K562 (cell line): Measurements from ENCODE around the gene TNRC6B. TPM values are rescaled to one million over a fixed set of nuclear protein-coding genes. Genes with fewer than 3 reads are reported as not detected.
A peak's percentile ranks its signal among the peaks of the same experiment; 100 is the strongest.

Experiments used
- ATAC-seq: fragments of 200-7000 bp; cut with Tn5 transposase; 3 replicates; pipeline ENCODE4 v1.9.1; 2020; ENCODE audit warnings: moderate library complexity
- BruUV-seq: library from RNA; stranded (reverse); fragments of 400-500 nt; replicated peaks from 2 replicates; lab custom pipeline; 2021; lab: Mats Ljungman, UMichigan
- CTCF ChIA-PET: fragments of 300-600 bp; formaldehyde crosslinking; extraction: SDS; loops from one replicate; lab custom pipeline; 2021; ENCODE audit warnings: low intra/inter-chr PET ratio; lab: Yijun Ruan, JAX
- POLR2A ChIA-PET: fragments of 300-600, 350-650 bp; sonication (Branson Sonifier 250); formaldehyde crosslinking; extraction: SDS; loops from one replicate; lab custom pipeline; 2021; ENCODE audit warnings: antibody characterized with exemption, inconsistent platforms; lab: Yijun Ruan, JAX
- DNase-seq, 4 experiments: peaks; one replicate each; pipeline versions ENCODE4 v3.0.0 to v3.0.0-alpha.2; 2011 to 2018; ENCODE audit warnings: low spot score in 3 of 4, mixed read lengths in 3 of 4; ENCODE audit errors: extremely low read depth in 1 of 4
- FAIRE-seq: peaks from 2 replicates; lab custom pipeline; 2011; peaks lifted over from hg19 to GRCh38; lab: Jason Lieb, UNC
- H2AFZ ChIP-seq: 2 replicates; pipeline ENCODE4 v1.6.0; 2011; ENCODE audit warnings: low read depth, low read length, control low read depth, inconsistent platforms
- H3K27ac ChIP-seq: fragments of 200-600 bp; 3 replicates; pipeline ENCODE4 v1.8.0; 2011; ENCODE audit warnings: low read depth, mild to moderate bottlenecking, control low read depth, inconsistent platforms, low read length, moderate library complexity, mixed read lengths; ENCODE audit errors: extremely low read depth
- H3K27me3 ChIP-seq, 2 experiments: fragments of 300-600 bp in 1 of 2; 2 replicates in 1 of 2; 3 replicates in 1 of 2; pipeline versions ENCODE4 v1.6.0 to v1.8.0; 2011; ENCODE audit warnings: inconsistent platforms in 2 of 2, low read length in 2 of 2, mild to moderate bottlenecking in 1 of 2, mixed read lengths in 1 of 2, moderate library complexity in 1 of 2; ENCODE audit not compliant: control insufficient read depth in 2 of 2, insufficient read depth in 2 of 2
- H3K36me3 ChIP-seq: fragments of 300-600 bp; 3 replicates; pipeline ENCODE4 v1.8.0; 2011; ENCODE audit warnings: mild to moderate bottlenecking, low read length, inconsistent platforms; ENCODE audit not compliant: control insufficient read depth, insufficient read depth
- H3K4me1 ChIP-seq, 2 experiments: fragments of 200-600 bp in 1 of 2; replicated peaks in 1 of 2; 2 replicates in 1 of 2; 3 replicates in 1 of 2; pipeline versions ENCODE4 v1.5.1 to v1.8.0; 2011; ENCODE audit warnings: inconsistent platforms in 2 of 2, low read length in 2 of 2, mild to moderate bottlenecking in 1 of 2, mixed read lengths in 1 of 2, moderate library complexity in 1 of 2; ENCODE audit not compliant: control insufficient read depth in 2 of 2, insufficient read depth in 2 of 2
- H3K4me2 ChIP-seq: 2 replicates; pipeline ENCODE4 v1.6.1; 2011; ENCODE audit warnings: low read length, control low read depth, inconsistent platforms, mixed read lengths; ENCODE audit not compliant: insufficient read depth
- H3K4me3 ChIP-seq: fragments of 200-600 bp; sonication (generic), shearing (Covaris generic); 2 replicates; pipeline ENCODE4 v1.5.1; 2016; ENCODE audit warnings: control low read depth, inconsistent platforms
- H3K79me2 ChIP-seq: fragments of 200-600 bp; 3 replicates; pipeline ENCODE4 v1.8.0; 2011; ENCODE audit warnings: low read length, inconsistent platforms; ENCODE audit not compliant: control insufficient read depth, insufficient read depth
- H3K9ac ChIP-seq, 2 experiments: 2 replicates each; pipeline versions ENCODE4 v1.6.0 to v1.6.1; 2011; ENCODE audit warnings: low read depth in 2 of 2, low read length in 2 of 2, control low read depth in 1 of 2, inconsistent platforms in 1 of 2, mild to moderate bottlenecking in 1 of 2, mixed read lengths in 1 of 2; ENCODE audit not compliant: insufficient read depth in 1 of 2
- H3K9me1 ChIP-seq: one replicate; pipeline ENCODE4 v1.6.0; 2011; ENCODE audit warnings: inconsistent platforms, mild to moderate bottlenecking, low read length, moderate library complexity; ENCODE audit not compliant: control insufficient read depth, insufficient read depth
- H3K9me3 ChIP-seq: replicated peaks from 2 replicates; pipeline ENCODE4 v1.5.1; 2011; ENCODE audit warnings: low read depth, low read length, inconsistent platforms; ENCODE audit not compliant: control insufficient read depth, insufficient read depth
- H4K20me1 ChIP-seq: replicated peaks from 2 replicates; pipeline ENCODE4 v1.6.1; 2011; ENCODE audit warnings: low read length, inconsistent platforms, mixed read lengths; ENCODE audit not compliant: control insufficient read depth, insufficient read depth
- ASH1L ChIP-seq: fragments of 450-650 bp; IDR thresholded peaks from 2 replicates; pipeline ENCODE4 v1.6.1; 2018; ENCODE audit warnings: borderline replicate concordance, mild to moderate bottlenecking, low read depth; ENCODE audit not compliant: partially characterized antibody
- CBX5 ChIP-seq: IDR thresholded peaks from 2 replicates; pipeline ENCODE4 v1.6.1; 2014; ENCODE audit warnings: low read depth, borderline replicate concordance
- CXXC5 ChIP-seq: fragments of 250-450 bp; sonication (Bioruptor Pico); IDR thresholded peaks from 2 replicates; pipeline ENCODE4 v1.8.0; 2022; ENCODE audit warnings: inconsistent platforms, mild to moderate bottlenecking, moderate library complexity
- FOXP1 ChIP-seq: sonication (generic); formaldehyde crosslinking; IDR thresholded peaks from 2 replicates; pipeline ENCODE4 v1.8.0; 2022; ENCODE audit warnings: mild to moderate bottlenecking, missing genetic modification reagents
- HDAC3 ChIP-seq: fragments of 450-650 bp; IDR thresholded peaks from 2 replicates; pipeline ENCODE4 v1.6.1; 2018; ENCODE audit warnings: borderline replicate concordance, mild to moderate bottlenecking, moderate library complexity; ENCODE audit not compliant: partially characterized antibody
- LEF1 ChIP-seq: fragments of 450-650 bp; IDR thresholded peaks from 2 replicates; pipeline ENCODE4 v1.6.1; 2016; ENCODE audit warnings: mild to moderate bottlenecking
- MAZ ChIP-seq, 2 experiments: fragments of 450-650 bp in 1 of 2; sonication (generic) in 1 of 2; formaldehyde crosslinking; IDR thresholded peaks in 1 of 2; conservative IDR thresholded peaks in 1 of 2; 2 replicates each; pipeline versions ENCODE4 v1.4.0 to v1.5.0; 2020; ENCODE audit warnings: mild to moderate bottlenecking in 1 of 2, missing genetic modification reagents in 1 of 2
- MBD2 ChIP-seq: sonication (generic); IDR thresholded peaks from 2 replicates; pipeline ENCODE4 v1.6.1; 2016; ENCODE audit warnings: low read depth, borderline replicate concordance
- NCOA1 ChIP-seq: fragments of 450-650 bp; IDR thresholded peaks from 2 replicates; pipeline ENCODE4 v1.6.1; 2016; ENCODE audit warnings: low read depth
- NONO ChIP-seq, 2 experiments: fragments of 200-400 bp in 1 of 2; fragments of 450-650 bp in 1 of 2; formaldehyde crosslinking in 1 of 2; IDR thresholded peaks; 2 replicates each; pipeline ENCODE4 v1.6.1; 2017; ENCODE audit warnings: low read depth in 2 of 2, mild to moderate bottlenecking in 2 of 2, moderate library complexity in 2 of 2, low read length in 1 of 2
- POLR3A ChIP-seq: IDR thresholded peaks from 2 replicates; pipeline ENCODE4 v1.6.1; 2011; ENCODE audit warnings: borderline replicate concordance, mild to moderate bottlenecking, moderate library complexity; ENCODE audit not compliant: insufficient read length, insufficient read depth; ENCODE audit errors: extremely low read depth
- WGBS: fragments of 100-300 bp; shearing (Covaris generic); methylation state at CpG from one replicate; pipeline ENCODE4 v1.1.6; 2016; ENCODE audit warnings: low coverage, mixed read lengths; ENCODE audit not compliant: insufficient coverage; ENCODE audit errors: missing lambda C conversion rate; 5-methylcytosine and 5-hydroxymethylcytosine counted together
- in situ Hi-C: fragments of 300-500 bp; cut with MboI; formaldehyde crosslinking; loops from 4 replicates; pipeline ENCODE4 v1.15.0; 2018; ENCODE audit warnings: inconsistent platforms, mixed read lengths
- intact Hi-C: fragments of 100-400 bp; cut with micrococcal nuclease; formaldehyde crosslinking; loops from 2 replicates; pipeline ENCODE4 v1.14.2; 2022
- polyA plus RNA-seq, 8 experiments: library from polyadenylated mRNA; depleted of rRNA in 4 of 8; stranded (reverse) in 5 of 8; unstranded in 3 of 8; fragments of >200 nt; fragmentation: Nextera tagmentation in 2 of 8; fragmentation: Illumina TruSeq in 1 of 8; extraction: Ambion mirVana in 2 of 8; extraction: Trizol in 1 of 8; gene quantifications; 2 replicates each; pipeline versions ENCODE4 v1.2.1 to v1.2.3, GENCODE V29; 2011 to 2014; ENCODE audit warnings: inconsistent platforms in 1 of 8, missing spikeins in 1 of 8
- total RNA-seq, 7 experiments: library from RNA; depleted of rRNA in 6 of 7; stranded (reverse); fragments of >200 nt in 6 of 7; fragmentation: Illumina TruSeq in 2 of 7; extraction: Trizol in 2 of 7; gene quantifications; 2 replicates each; pipeline versions ENCODE4 v1.2.1 to v1.2.3, GENCODE V29; 2011 to 2021; ENCODE audit warnings: low replicate concordance in 1 of 7
- TF ChIP-seq, protein P1 (sequence below), 2 experiments: fragments of 150-350 bp in 1 of 2; IDR thresholded peaks; 2 replicates each; pipeline ENCODE4 v1.6.1; 2012 to 2016; ENCODE audit warnings: low read depth in 2 of 2, low read length in 2 of 2, mild to moderate bottlenecking in 1 of 2, moderate library complexity in 1 of 2
- TF ChIP-seq, protein P2 (sequence below): sonication (generic); formaldehyde crosslinking; IDR thresholded peaks from 2 replicates; pipeline ENCODE4 v1.8.0; 2022; ENCODE audit warnings: missing genetic modification reagents, mild to moderate bottlenecking, moderate library complexity, borderline replicate concordance
- TF ChIP-seq, protein P3 (sequence below), 2 experiments: fragments of 450-650 bp in 1 of 2; sonication (generic) in 1 of 2; formaldehyde crosslinking; conservative IDR thresholded peaks; 2 replicates each; pipeline versions ENCODE4 v1.4.0 to v1.8.1; 2020 to 2022; ENCODE audit warnings: mild to moderate bottlenecking in 1 of 2, missing genetic modification reagents in 1 of 2

Gene TNRC6B
- total and polyA plus RNA-seq, 9 of the 15 experiments (the other 6 are each of a cell fraction or from before 2014, with no cell fraction given) = 0.96 to 18.8 (median 10.8) TPM

DNA sequence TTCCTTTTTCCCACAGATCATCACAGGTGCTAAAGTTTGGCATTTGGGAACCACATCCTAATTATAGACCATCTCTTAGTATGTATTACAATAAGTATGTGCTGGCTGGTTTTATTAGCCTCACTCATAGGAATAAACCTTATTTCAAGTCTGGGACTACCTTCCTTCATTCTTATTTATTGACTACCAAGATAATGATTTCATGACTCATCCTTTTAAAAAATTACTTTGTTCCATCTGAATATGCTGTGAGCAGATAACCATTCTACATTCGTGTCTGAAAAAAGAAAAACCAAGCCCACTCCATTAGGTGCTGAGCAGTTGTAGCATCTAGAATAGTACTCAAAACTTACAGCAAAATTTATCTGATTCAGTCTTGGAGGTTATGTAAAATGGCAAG, 12.3 kb downstream of the TNRC6B start (continued):
- no peak for TF ChIP-seq MAZ (CRISPR knock-in tag; conservative IDR thresholded peaks at IDR 0.05 in 1 of 2, IDR thresholded peaks at IDR 0.05 in 1 of 2)
- TF ChIP-seq, all 486 proteins: peak for 13

DNA sequence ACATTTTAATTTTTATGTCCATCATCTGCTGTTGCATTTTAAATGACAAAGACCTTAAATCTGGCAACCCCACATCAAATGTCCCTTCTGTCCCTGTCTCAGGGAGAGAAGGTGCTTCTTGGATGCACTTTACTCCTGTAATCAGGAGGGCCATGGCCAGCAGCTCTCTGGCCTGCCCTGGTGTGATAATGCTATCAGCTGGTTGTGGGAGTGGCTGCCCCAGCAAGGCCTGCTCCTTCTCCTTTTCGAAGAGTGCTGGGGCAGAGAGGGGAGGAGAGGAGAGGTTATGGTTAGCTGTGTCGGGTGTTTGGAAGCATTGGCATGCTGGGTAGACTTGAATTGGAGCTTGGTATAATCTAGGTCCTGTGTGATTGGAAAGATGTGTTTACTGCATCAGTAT, 12.8 kb downstream of the TNRC6B start:
- ATAC-seq (peak; percentile 92), FAIRE-seq (peak; percentile 99), DNase-seq (peak; percentile 70 to 91 (median 79))
- Histone ChIP-seq H3K4me3 (peak overlapping the region; percentile 2; the same call in 1 of the 2 replicates), H3K9me3 (no peaks in the 10 kb centered on the region), H3K9ac (peak overlapping the region in 1 of 2 experiments; percentile 59; a peak in 1 of 4 replicates), H3K27ac (peak overlapping the region; percentile 82), H3K36me3 (peaks cover 6% of the 10 kb centered on the region; the same call in 2 of the 3 replicates), H3K4me1 (peaks cover 25 to 61% of the 10 kb centered on the region in 2 experiments), H4K20me1 (no peaks in the 10 kb centered on the region), H2AFZ (0 out of 2 replicates have a peak overlapping the region, but pooled peaks have one; percentile 44), H3K4me2 (peak overlapping the region; percentile 66), H3K9me1 (peaks cover 7% of the 10 kb centered on the region), H3K79me2 (peaks cover 96% of the 10 kb centered on the region), H3K27me3 (no peaks in the 10 kb centered on the region)
- intact Hi-C loops (loop anchor here (5.0 kb wide), 1 partner anchor 148 kb away; no protein-coding TSS in a partner anchor), in situ Hi-C loops (no loop called here)
- BruUV-seq = no TSS peak
- CTCF ChIA-PET = no interaction called here
- 0% methylated on average over 2 of the region's 2 CpGs for WGBS
- POLR2A ChIA-PET = interaction anchor here (0.6 to 4.8 kb wide), 5 partner anchors 10 to 217 kb away, joined by 3 to 58 read pairs (median 3); partner anchors contain the start of gene TNRC6B
- TF ChIP-seq FOXP1 (CRISPR knock-in tag) = no peak
- peak; percentile 78 for TF ChIP-seq LEF1
- no peak for TF ChIP-seq CBX5
- peak; percentile 79 for TF ChIP-seq HDAC3
- TF ChIP-seq, protein P1, sequence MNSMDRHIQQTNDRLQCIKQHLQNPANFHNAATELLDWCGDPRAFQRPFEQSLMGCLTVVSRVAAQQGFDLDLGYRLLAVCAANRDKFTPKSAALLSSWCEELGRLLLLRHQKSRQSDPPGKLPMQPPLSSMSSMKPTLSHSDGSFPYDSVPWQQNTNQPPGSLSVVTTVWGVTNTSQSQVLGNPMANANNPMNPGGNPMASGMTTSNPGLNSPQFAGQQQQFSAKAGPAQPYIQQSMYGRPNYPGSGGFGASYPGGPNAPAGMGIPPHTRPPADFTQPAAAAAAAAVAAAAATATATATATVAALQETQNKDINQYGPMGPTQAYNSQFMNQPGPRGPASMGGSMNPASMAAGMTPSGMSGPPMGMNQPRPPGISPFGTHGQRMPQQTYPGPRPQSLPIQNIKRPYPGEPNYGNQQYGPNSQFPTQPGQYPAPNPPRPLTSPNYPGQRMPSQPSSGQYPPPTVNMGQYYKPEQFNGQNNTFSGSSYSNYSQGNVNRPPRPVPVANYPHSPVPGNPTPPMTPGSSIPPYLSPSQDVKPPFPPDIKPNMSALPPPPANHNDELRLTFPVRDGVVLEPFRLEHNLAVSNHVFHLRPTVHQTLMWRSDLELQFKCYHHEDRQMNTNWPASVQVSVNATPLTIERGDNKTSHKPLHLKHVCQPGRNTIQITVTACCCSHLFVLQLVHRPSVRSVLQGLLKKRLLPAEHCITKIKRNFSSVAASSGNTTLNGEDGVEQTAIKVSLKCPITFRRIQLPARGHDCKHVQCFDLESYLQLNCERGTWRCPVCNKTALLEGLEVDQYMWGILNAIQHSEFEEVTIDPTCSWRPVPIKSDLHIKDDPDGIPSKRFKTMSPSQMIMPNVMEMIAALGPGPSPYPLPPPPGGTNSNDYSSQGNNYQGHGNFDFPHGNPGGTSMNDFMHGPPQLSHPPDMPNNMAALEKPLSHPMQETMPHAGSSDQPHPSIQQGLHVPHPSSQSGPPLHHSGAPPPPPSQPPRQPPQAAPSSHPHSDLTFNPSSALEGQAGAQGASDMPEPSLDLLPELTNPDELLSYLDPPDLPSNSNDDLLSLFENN (IDR thresholded peaks at IDR 0.05; ENCODE audit: low read depth in 2 of 2, low read length in 2 of 2) = peak in 1 of 2 experiments; percentile 93; a peak in 2 of 4 replicates
- TF ChIP-seq NONO (IDR thresholded peaks at IDR 0.05; ENCODE audit: low read depth in 2 of 2, low read length in 1 of 2) = 0 out of 4 replicates have a peak, but pooled peaks of 1 of the 2 experiments have one; percentile 34
- TF ChIP-seq, protein P2, sequence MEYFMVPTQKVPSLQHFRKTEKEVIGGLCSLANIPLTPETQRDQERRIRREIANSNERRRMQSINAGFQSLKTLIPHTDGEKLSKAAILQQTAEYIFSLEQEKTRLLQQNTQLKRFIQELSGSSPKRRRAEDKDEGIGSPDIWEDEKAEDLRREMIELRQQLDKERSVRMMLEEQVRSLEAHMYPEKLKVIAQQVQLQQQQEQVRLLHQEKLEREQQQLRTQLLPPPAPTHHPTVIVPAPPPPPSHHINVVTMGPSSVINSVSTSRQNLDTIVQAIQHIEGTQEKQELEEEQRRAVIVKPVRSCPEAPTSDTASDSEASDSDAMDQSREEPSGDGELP (CRISPR knock-in tag) = peak; percentile 100
- no peak for TF ChIP-seq POLR3A
- TF ChIP-seq CXXC5 (CRISPR knock-in tag) = peak; percentile 50
- TF ChIP-seq NCOA1 = 0 out of 2 replicates have a peak, but pooled peaks have one; percentile 55
- TF ChIP-seq, protein P3, sequence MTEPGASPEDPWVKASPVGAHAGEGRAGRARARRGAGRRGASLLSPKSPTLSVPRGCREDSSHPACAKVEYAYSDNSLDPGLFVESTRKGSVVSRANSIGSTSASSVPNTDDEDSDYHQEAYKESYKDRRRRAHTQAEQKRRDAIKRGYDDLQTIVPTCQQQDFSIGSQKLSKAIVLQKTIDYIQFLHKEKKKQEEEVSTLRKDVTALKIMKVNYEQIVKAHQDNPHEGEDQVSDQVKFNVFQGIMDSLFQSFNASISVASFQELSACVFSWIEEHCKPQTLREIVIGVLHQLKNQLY (CRISPR knock-in tag; conservative IDR thresholded peaks at IDR 0.05) = no peak
- TF ChIP-seq ASH1L = no peak
- TF ChIP-seq MBD2 = peak; percentile 68; the same call in 1 of the 2 replicates
